22Rv1 (cell line): ENCODE data around the gene DOK1.

Experiments
- ZFX ChIP-seq: fragments of 450-650 bp; IDR thresholded peaks from 2 replicates; pipeline ENCODE4 v1.6.1; 2017; ENCODE audit warnings: antibody characterized with exemption, borderline replicate concordance
- TF ChIP-seq, protein P1 (sequence below): fragments of 450-650 bp; IDR thresholded peaks from 2 replicates; pipeline ENCODE4 v1.5.1; 2017; ENCODE audit warnings: mild to moderate bottlenecking

DNA sequence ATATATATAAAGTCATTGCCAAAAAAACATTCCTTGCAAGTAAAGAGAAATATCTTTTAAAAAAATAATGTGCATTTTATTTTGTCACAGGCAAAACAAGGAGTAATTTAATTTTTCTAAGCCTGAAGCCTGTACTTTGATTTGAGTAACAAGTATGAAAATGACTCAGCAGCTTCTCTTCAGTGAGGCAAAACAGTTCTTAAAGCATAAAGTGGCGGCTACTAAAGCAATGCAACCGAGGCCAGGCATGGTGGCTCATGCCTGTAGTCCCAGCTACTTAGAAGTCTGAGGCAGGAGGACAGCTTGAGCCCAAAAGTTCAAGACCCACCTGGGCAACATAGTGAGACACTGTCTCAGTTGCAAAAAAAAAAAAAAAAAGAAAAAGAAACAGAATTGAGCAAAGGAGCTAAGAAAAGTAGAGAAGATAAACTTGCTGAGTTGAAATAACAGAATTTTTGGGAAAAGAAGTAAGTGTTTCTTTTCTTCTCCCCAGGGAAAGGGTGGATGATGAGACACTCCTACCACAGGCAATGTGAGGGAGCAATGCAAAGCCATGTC lies 29.6 kb downstream of the DOK1 start:
- TF ChIP-seq, protein P1, sequence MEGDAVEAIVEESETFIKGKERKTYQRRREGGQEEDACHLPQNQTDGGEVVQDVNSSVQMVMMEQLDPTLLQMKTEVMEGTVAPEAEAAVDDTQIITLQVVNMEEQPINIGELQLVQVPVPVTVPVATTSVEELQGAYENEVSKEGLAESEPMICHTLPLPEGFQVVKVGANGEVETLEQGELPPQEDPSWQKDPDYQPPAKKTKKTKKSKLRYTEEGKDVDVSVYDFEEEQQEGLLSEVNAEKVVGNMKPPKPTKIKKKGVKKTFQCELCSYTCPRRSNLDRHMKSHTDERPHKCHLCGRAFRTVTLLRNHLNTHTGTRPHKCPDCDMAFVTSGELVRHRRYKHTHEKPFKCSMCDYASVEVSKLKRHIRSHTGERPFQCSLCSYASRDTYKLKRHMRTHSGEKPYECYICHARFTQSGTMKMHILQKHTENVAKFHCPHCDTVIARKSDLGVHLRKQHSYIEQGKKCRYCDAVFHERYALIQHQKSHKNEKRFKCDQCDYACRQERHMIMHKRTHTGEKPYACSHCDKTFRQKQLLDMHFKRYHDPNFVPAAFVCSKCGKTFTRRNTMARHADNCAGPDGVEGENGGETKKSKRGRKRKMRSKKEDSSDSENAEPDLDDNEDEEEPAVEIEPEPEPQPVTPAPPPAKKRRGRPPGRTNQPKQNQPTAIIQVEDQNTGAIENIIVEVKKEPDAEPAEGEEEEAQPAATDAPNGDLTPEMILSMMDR: no peak
- TF ChIP-seq ZFX: no peak
